ENCODE data around the gene MEGF11.

MEGF11 gene

DNA sequence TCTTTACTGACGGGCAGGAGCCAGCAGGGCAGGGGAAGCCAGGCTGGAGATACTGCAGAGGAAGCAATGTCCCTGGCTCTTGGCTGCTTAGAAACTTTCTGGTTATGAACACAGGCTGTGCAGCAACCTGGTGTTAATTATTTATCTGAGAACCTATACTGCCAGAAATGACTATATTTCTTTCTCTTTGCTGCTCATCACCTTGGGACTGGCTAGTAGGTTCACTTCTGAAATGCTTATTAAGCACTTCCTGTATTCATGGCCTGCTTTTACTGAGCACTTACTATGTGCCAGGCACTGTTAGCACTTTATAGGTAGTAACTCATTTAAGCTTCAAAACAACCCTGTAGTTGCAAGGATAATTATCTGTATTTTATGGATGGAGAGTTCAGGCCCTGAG lies 326.7 kb downstream of the MEGF11 start:
- no peak for DNase-seq

DNA sequence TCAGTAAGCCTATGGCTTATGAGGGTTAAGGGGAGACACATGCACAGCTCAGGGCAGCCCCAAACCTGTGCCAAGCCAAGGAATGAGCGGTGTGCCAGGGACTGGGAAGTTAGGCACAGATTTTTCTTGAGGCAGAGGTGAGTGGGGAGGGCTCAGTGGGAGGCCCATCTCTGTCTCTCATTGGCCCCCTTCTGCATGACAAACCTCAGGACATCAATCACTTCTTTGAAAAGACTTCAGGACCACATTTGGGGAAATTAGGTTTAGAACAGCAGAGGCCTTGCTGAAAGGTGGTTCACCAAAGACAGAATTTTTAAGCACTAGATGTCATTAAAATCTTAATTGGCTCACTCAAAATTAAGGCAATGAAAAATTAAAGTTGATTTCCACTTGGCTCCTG lies 327.1 kb downstream of the MEGF11 start:
- no peak for DNase-seq

GRCh38 chr15:65925338-65925737 lies 328.2 kb downstream of the MEGF11 start:
- no peak for DNase-seq

DNA sequence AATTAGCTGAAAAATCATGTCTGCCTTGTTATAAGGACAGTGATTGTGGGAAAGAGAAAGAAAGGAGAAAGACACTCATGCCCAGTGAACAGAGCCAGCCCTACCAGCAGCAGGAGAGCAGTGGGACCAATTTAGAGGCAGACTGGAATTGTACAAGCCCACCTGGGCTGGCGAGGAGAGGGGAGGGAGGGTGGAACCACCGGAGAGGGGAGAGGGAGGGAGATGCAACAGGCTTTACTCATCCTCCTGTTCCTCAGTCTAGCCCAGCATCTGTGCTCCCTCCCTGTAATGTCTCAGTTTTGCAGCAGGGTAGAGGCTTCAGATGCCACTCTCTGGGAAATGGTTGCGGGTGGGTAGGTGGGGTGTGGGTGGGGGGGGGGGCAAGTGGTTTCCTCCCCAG lies 329.5 kb downstream of the MEGF11 start:
- no peak for DNase-seq

DNA sequence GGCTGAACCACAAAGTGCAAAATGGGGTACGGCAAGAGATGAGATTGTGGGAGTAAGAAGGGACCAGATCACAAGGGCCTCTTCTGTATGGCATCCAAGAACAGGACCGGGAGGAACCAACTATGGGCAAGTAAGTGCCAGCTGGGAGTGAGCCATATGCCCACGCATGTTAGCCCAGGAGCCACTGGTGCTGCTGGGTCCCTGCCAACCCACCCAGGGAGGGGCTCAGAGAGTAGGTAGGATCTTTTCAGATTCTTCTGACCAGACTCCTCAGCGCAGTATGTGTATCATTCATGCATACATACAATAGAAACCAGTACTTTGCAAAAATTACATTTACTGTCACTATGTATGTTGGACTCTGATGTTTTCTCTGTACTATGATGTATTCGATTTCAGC lies 330.3 kb downstream of the MEGF11 start:
- DNase-seq = no peak

GRCh38 chr15:65922621-65923020 lies 330.9 kb downstream of the MEGF11 start:
- DNase-seq = no peak

- DNase-seq = no peak
Observed at GRCh38 chr15:65921780-65922179, 331.8 kb downstream of the MEGF11 start.

DNA sequence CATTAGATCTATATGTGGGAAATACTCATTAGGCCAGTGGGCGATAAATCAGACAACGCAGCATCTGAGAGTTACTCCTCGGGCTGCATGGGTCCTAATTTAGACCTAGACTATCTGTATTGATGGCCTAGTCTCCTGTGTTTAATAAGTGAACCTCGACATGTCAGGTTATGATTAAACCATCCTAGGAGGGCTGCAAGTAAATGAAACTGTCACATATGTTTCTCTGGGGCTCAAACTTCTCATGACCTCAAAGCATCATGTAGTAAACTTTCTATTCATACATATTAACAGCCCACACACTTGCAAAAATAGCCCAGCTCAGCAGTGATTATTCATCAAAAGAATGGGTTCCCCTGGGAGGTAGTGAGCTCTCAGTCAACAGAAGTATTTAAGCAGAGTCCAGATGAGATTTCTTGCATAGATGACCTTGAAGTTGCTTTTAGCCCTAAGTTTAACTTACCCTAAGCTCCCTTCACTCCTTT lies 332.7 kb downstream of the MEGF11 start:
- no peak for DNase-seq

DNA sequence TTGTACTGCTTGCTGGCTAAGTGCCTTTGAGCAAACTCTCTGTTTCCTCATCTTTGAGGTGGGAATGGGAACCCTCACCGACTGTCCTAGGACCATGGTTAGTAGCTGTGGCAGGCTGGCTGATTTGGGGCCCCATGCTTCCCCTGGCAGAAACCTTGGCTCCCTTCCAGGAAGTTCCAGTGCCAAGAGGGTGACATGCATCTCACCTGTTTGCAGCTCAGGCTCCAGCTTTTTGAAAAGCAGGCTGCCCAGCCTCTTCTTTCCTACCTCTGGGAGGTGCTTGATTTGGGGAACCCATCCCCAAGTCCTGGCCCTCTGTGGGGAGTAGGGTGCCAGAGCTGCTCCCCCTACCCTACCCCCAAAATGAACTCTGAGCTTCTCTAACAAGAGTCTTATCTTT lies 333.4 kb downstream of the MEGF11 start:
- DNase-seq = no peak

DNA sequence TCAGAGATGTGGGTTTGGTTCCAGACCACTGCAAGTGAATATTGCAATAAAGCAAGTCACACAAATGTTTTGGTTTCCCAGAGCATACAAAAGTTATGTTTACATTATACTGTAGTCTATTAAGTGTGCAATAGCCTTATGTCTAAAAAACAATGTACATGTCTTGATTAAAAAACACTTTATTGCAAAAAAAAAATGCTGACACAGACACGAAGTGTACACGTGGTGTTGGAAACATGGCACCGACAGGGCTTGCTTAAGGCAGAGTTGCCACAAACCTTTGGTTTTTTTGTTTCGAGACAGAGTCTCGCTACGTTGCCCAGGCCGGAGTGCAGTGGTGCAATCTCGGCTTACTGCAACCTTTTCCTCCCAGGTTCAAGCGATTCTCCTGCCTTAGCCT lies 334.2 kb downstream of the MEGF11 start:
- no peak for DNase-seq

DNA sequence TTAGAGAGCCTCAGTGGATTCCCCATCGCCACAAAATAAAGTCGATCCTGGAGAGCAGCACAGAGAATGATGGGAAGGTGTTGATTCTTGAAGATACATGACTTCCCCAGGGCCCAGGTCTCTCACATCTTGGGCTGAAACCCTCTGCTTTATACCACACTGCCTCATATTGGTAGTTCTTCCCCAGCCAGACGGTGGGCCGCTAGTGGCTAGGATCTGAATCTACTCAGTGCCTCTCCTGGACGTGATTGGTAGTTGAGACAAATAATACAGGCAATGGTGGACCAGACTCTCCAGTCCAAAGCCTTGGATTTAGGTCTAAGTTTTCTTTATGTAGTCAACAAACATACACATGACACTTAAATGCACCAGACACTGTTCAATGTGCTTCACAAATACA lies 334.6 kb downstream of the MEGF11 start:
- no peak for DNase-seq

DNA sequence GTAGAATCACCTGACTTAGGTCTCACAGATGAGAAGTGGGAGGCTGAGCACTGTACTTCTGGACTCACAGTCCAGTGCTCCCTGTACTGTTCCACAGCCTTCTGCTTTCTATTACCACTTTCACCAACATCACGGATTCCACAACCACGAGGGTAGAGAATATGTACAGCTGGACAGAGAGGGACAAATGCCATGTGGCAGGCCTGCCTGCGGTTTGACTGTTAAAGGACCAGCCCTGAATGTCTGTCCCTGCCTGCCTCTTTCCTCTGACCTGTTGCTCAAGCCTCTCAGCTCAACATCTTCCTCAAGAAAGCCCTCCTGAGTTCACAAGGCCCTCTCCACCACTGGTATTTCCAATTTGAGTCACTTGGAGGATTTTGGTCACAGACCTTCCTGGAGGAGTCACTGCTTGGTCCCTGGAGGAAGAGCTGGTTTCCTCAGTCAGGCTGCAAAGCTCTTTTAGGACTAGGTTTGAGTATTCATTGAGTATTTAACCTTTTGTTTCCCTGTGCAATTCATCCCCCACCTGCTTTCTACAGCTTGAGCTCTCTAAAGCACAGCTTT lies 335.1 kb downstream of the MEGF11 start:
- no peak for DNase-seq

DNA sequence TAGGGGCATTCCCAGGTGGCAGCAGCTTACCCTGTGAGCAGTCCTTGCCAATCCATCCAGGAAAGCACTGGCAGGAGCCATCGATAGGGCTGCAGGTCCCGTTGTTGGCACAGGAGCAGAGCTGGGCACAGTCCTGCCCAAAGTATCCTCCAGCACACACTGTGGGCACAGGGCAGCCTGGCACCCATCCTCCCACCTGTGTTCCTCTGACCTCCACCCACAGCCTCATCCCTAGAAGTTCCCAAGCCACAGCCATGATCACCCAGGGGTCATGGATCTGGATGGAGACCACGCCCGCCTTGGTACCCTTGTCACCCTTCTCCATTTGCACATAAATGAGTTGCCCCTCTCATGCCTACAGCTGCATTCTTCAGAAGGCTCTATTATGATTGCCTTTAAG lies 335.6 kb downstream of the MEGF11 start:
- no peak for DNase-seq

GRCh38 chr15:65917407-65917756 lies 336.2 kb downstream of the MEGF11 start:
- no peak for DNase-seq

GRCh38 chr15:65916664-65917406 lies 336.7 kb downstream of the MEGF11 start:
- DNase-seq = no peak

DNA sequence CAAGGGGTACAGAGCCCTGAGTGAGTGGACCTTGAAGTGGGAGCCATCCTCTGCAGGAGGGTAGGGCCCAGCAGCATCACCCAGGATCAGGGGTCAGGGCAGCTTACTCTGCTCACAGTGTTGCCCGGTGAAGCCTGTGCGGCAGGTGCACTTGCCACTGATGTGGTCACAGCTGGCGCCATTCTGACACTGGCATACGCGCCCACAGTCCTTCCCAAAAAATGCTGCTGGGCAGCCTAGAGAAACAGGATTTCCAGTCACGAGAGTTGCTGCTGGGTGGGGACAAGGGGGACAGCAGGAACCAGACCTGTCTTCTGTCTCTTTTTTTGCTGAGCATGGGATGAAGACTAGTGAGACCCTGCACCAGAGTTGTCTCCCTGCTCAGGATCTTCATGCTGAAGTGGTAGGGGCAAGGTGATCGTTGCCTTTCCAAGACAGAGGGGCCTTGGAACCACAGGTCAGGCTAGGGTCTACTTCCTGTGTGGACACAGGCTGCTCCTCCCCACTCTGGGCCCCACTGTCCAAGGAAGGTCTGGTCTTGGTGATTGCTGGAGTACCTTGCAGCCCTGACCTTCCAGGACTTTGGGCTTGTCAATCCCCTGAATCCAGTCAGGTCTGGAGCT lies 337.4 kb downstream of the MEGF11 start:
- DNase-seq = no peak

- DNase-seq = no peak
Observed at GRCh38 chr15:65914981-65915925, 338.3 kb downstream of the MEGF11 start.

GRCh38 chr15:65914386-65914785 lies 339.2 kb downstream of the MEGF11 start:
- no peak for DNase-seq

- DNase-seq = no peak
Observed at GRCh38 chr15:65913631-65914199, 339.8 kb downstream of the MEGF11 start.

DNA sequence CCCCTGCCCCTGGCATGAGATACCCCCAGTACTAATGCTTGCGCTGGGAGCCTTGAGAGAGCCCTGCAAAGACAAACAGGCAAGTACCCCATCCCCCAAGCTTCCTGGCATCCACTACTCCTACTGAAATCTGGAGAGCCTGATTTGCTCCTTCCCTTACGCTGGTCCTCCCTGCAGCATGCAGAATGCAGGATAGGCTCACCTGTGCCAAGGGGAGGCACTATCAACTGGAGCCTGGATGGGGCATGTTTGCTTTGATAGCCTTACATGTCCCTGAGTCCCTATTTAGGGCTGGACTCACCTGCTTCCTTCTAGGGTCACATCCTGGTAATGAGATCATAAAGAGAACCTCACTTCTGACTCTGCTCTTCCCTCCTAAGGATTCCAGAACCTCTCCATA lies 341.3 kb downstream of the MEGF11 start:
- no peak for DNase-seq

DNA sequence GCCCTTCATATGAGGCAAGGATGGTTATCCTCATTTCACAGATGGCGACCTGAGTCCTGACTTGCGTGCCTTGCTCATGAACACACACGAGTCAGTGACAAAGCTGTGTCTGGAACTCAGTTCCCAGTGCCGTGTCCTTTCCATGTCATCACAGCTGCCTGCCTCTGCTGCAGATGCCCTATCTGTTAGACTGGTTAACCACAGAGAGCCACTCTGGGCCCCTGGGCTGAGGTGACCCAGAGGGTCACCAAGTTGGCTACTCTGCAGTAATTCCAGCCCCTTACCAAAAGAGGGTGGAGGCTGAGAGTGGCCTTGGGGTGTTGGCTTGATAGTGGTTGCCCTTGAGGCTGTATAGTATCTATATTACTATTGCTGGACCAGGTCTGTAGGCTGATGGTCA lies 343.2 kb downstream of the MEGF11 start:
- no peak for DNase-seq

GRCh38 chr15:65909831-65910230 lies 343.7 kb downstream of the MEGF11 start:
- DNase-seq = no peak

DNA sequence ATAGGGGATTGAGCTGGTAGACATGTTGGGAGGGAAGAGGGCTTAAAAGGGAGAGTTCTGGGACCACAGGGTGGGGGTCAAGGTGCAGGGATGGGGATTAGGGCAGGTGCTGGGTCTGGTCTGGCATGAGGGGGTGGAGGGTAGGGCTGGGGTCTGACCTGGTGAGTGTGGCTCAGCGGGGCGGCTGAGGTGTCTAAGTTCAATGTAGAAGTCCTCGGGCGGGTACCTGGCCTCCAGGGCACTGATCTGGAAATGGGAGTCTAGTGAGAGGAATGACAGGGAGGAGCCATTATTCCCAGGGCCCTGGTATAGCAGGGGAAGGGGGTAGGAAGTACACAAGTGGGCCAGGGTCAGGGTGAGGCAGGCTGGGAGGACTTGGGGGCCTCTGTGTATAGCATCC lies 344.7 kb downstream of the MEGF11 start:
- no peak for DNase-seq

All from NCI-H2107 (cell line).